LNCaP clone FGC (cell line): Measurements from ENCODE around the gene WDR37.

ENCODE experiments used
- DNase-seq: peaks from one replicate; pipeline ENCODE4 v3.0.0-alpha.2; 2011; ENCODE audit warnings: low read depth
- H3K4me3 ChIP-seq: 2 replicates; pipeline ENCODE4 v1.5.1; 2011; ENCODE audit warnings: mild to moderate bottlenecking, low read depth, low read length, control low read depth
- CTCF ChIP-seq: IDR thresholded peaks from 2 replicates; pipeline ENCODE4 v1.5.1; 2012; ENCODE audit warnings: mild to moderate bottlenecking; ENCODE audit not compliant: control insufficient read depth, insufficient read depth; ENCODE audit errors: extremely low read depth

WDR37 gene

GRCh38 chr10:1163204-1163660 is 107.0 kb downstream of the WDR37 start:
- no peak overlapping the region for H3K4me3 ChIP-seq
- DNase-seq = no peak
- TF ChIP-seq CTCF = no peak

- no peak for DNase-seq
- TF ChIP-seq CTCF = no peak
- no peak overlapping the region for H3K4me3 ChIP-seq
These were observed 107.6 kb downstream of the WDR37 start for GRCh38 chr10:1163831-1164230.

- TF ChIP-seq CTCF = no peak
- no peak overlapping the region for H3K4me3 ChIP-seq
- DNase-seq = no peak
These were observed 110.1 kb downstream of the WDR37 start for GRCh38 chr10:1166101-1166827.

- no peak for TF ChIP-seq CTCF
- H3K4me3 ChIP-seq = no peak overlapping the region
- DNase-seq = no peak
These were observed 110.7 kb downstream of the WDR37 start for GRCh38 chr10:1166828-1167275.

- TF ChIP-seq CTCF = no peak
- no peak for DNase-seq
- H3K4me3 ChIP-seq = no peak overlapping the region
These were observed 112.6 kb downstream of the WDR37 start for GRCh38 chr10:1168763-1169162.

- no peak for DNase-seq
- no peak for TF ChIP-seq CTCF
- no peak overlapping the region for H3K4me3 ChIP-seq
These were observed 113.2 kb downstream of the WDR37 start for GRCh38 chr10:1169186-1169885.
